NCI-H82 treated with DMSO at 0.1 percent for 48 hours (cell line): ENCODE measurements around the gene ATF6.

Experiments
- DNase-seq: peaks from one replicate; lab custom pipeline; 2025; ENCODE audit not compliant: unreplicated experiment; lab: John Stamatoyannopoulos, UW

The ATF6 gene

DNA sequence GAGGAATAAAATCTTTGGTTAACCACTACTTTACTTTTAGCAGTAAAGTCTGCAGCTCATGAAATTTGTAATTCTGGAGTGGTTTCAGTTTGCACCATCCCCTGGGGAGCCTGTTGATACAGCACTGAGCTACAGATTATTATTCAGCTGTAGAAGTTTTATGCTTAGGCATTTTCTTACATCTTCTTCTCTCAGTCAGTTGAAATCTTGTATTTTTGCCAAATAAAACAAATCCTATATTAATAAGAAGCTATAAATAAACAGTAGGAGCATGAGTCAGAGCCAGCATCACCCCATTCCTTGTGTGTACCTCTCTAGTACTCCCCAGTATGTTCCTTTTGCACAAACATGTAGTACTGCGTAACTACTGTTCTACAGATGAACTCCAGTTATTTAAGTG, 118.9 kb downstream of the ATF6 start:
- DNase-seq: no peak

DNA sequence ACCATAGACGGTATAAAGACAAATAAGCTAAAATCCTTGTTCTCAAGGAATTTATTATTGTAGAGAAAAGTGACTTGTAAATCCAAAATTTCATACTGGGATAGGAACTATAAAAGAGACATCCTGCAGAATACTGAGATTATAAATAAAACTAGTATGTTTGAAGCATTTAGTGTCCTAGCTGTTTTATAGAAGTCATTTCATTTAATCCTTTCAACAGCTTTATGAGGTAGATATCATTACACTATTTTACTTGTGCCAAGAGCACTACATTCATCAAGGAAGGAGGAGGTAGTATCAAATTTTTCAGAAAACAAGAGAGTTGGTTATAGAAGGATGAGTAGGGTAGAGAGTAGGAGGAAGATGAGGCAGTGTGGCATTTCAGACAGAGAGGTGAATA, 119.6 kb downstream of the ATF6 start:
- DNase-seq: no peak

DNA sequence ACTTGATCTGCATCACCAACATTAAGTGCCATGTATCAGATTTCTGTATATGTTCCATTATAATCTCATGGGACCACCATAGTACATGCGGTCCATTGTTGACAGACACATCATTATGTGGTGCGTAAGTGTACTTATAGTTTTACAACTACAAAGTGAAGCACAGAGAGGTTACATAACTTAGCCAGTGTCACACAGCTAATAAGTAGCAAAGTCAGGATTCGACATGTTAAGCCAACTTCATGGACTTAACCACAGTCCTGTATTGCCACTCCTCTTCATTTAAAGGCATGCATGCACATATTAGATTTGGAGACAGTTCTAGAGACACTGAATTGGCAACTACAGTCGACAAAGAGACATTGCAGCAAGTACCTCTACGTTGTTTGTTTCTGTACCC, 120.5 kb downstream of the ATF6 start:
- no peak for DNase-seq

DNA sequence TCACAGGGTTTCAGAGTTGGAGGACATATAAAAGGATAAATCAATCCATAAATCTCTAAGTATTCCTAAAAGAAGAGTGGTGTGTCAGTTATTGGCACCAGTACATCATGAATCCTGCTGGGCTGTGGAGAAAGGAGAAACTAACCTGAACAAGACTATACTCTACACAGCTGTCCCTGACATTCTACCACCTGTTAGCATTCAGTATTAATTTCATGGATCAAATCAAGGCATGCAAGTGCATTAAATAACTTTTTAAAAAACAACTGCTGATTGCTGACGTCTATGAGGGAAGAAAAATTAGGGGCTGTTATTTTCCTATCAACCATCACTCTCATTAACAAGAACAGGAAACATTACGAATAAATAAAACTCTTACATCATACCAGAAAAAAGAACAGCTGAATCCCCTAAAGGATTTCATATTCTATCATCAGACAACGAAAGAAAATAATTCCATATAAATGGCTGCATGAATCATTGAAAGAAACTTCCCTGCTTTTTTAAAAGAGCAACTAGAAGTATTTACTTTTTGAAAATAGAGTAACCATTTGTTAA, 121.7 kb downstream of the ATF6 start:
- no peak for DNase-seq

DNA sequence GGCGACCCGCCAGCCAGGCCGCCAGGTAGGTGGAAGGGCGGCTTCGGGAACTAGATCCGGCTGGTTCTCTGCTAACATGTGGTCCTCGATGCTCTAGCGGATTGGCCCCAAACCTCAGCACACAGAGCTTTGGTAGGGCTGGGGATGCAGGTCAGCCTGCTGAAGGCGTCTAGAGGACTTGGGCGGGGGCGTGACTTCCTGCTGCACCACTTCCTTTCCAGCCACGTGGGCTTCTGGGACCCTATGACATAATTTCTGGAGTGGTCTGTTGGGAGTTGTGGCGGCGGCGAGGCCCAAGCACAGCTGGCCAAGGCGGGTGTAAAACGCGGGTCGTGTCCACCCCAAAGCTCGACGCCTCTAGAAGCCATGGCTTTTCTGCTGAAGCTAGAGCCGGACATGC, 124.5 kb downstream of the ATF6 start:
- no peak for DNase-seq

DNA sequence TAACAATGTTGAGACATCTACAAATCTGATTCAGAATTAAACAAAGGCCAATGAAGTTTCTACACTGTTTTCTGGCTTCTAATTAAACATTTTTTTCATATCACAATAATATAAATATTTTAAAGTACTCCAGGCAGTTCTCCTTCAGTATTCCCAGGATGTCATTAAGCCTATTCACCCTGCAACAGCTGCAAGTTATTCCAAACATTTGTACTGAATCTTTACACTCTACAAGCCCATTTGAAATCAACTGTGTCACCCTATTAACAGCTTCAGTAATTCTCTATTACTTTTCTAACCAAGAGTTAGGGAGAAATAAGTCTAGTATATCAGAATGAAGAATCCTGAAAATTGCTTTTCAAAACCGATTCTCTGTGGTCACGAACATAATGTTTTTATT, 133.0 kb downstream of the ATF6 start:
- no peak for DNase-seq

DNA sequence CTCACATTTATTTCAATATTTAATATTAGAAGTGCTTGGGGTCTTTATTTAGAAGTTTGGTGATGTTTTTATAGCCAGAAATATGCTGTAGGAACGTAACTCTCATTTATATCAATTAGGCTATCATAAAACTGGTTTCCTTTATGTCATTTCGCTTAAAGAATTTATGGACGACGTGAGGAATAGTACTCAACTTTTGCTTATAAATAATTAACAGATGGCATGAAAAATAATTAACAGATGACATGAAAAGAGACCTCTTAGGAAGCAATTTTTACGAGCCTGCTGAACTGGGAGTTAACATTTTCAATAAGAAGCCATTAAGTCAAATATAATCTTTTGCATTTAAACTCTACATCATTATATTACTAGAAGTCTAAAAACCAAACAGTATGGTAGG, 134.0 kb downstream of the ATF6 start:
- DNase-seq: no peak

DNA sequence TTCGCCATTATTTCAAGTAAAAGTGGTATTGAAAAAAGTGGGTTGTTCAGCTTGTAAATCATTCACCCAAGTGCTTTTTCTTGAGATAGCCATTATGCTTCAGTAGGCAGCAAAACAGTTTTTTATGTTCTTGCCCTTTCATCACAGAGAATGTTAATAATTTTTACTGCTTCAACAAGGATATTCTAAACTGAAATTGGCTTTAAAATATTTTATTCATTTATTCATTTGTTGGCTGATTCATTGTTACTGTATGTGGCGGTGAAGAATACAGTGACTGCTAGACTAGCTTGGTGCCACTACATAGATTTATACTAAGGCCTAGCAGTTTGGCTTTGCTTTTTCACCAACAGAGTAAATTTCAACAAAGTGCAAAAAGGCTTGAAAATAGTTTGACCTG, 136.1 kb downstream of the ATF6 start:
- DNase-seq: no peak

DNA sequence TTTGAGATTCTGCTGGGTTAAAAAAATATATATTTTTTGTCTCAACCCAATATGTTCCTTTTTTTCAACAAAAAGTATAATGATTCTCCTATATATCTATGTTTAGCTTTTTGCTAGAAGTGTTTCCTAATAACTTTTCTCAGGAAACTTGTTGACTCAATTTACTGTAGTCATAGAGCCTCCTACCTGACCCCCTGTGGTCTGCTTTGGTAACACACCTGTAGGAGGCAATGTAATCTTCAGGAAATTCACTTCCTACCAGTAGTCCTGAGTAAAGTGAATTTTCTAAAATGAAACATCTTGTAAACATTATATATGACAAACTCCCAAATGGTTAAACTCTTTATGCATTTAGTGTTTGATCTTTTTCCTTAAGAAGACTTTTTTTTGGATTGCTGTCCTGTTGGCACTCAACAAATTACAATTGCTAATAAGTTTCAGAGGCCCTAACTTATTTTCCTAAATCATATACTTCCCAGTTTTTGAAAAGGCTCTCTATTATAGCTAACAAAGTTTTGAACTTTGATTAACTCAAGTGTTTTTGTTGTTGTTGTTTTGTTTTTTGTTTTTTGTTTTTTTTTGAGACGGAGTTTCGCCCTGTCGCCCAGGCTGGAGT, 139.3 kb downstream of the ATF6 start:
- peak; percentile 7 for DNase-seq

DNA sequence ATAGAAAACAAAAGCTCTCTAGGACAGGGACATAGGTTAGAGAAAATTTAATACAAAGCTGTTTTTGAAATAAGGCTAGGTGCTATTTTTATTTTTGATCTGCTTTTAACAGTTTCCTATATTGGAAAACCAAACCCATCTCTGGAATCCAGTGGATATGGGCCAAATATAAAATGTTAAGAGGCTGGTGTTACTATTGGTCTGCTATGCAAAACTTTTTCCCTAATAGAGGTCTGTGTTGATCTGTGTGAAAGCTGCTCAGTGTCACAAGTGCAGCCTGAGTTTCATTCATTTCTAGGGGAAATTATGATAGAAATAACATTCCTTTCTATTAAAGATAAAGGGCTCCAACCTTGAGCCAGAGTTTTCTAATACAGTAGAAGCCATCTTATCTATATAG, 141.1 kb downstream of the ATF6 start:
- no peak for DNase-seq

DNA sequence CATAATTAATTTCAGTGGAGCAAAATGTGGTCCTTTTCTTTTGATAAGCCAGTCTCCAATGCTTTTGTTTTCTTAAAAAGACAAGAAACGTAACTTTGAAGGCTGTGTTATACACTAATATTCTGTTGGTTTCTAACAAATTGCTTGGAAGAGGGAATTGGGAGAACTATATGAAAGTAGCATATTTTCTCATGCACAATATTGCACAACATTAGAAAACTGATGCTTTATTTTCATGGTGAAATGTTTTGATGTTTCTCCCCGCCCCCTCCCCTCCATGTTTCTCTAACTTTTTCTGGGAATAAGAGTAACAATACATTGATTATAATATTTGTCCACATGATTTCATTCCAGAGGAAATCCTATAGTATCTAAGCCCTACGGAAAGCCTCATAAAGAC, 142.1 kb downstream of the ATF6 start:
- no peak for DNase-seq

DNA sequence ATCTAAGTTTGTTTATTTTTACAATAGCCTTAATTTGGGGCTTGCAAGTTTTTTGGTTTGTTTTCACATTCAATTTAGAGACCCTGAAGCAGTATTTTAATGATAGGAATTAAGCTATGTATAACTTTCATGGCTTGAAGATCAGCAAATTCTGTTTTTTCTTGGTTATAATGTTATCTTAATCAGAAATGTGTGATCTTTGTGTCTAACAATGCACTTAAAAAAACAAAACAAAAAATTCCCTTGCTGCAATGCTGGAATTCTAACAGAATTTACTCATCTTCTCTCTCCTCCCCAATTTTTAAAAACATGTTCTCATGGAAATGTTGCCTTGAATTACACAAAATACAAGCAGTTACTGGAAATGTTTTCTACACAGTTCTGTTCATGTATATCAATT, 144.5 kb downstream of the ATF6 start:
- DNase-seq: no peak

DNA sequence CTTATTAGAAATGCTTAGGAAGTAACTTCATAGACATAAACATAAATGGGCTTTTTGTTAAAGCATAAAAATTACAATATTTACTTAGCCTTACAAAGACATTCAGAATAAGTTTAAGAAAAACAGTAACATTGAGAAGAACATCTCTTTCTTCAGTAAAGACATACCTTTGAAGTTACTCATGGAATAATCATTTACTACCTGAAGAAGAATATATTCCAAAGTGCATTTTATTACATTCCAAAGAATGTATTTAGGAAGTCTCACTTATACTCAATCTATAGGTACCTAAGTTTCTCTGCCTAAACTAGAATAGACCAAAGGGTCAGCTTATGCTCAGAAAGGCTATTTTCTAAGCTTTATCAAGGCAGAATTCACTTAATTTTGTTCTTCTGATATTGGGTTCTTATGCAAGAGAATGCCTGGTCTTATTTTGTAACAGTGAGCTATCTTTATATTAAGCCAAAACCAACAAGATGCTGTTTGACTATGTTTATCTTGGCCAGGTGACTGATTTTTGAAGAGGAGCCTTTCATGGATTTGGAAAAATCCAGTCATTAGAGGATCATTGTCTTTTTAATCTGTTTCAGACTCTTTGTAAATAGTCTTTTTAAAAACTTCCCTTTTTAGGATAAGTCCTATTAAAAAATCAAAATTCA, 147.5 kb downstream of the ATF6 start:
- DNase-seq: no peak

DNA sequence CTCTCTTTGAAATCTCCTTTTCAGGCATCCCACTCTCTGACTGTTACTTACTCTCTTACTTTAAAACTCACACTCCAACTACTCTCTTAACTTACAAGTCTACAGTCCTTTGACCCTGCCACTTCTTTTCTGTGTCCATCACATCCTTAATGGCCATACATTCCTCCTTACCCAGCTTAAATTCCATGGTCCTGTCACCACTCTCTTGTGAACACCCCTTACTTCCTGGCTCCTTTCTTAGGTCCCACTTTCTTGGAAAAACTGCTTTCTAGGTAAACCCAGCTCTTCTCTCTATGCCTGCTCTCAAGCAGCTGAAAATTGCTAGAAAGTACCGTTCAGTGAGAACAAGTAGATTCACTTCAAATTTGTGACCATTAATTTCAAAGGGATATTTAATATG, 148.5 kb downstream of the ATF6 start:
- no peak for DNase-seq

DNA sequence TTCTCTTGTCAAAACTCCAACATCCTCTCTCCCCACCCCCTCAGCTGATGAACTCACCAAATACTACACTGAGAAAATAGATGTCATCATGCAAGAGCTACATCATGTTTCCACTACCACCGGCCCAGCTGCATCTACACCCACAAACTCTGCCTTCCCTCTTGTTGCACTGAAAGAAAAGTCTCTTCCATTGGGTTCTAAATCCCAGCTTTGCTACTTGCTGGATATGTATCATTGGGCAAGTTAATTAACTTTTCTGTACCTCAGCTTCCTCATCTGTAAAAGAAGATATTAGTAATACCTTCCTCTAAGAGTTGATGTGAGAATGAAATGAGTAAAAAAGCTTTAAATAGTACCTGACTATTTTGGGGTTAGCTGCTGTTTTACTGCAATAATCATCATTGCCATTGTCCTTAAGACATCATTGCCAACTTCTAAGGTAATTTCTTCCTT, 149.0 kb downstream of the ATF6 start:
- DNase-seq: no peak

DNA sequence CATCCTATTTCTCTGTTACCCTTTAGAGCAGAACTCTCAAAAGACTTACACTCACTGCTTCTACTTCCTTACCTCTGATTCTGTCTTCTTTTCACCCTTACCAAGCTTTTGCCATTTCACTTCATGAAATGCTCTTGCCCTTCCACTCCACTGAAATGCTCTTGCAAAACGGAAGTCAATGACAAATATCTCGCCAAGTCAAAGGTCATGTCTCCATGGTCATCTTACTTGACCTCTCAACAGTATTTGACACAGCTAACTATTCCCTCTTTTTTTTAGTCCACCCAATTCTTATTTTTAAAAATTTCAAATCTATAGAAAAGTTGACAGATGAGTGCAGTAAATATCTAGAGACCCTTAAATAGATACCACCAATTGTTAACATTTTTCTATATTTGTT, 149.9 kb downstream of the ATF6 start:
- no peak for DNase-seq

DNA sequence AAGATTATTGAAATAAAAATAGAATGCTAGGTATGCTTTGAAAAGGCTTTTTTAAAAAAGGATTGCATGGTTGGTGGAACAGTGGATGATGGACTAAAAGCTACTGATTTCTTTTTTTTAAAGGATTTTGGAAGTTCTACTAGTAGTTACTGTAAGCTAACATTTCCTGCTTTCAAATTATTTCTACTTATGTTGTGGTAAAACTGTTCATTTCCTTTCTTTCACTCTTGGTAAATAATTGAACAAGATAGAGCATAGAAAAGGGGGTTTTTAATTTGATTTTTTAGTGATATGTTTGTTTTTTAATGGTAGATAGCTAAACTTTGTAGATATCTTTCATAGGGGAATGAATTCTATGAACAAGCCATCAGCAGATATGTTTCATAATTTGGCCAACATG, 153.1 kb downstream of the ATF6 start:
- DNase-seq: no peak

DNA sequence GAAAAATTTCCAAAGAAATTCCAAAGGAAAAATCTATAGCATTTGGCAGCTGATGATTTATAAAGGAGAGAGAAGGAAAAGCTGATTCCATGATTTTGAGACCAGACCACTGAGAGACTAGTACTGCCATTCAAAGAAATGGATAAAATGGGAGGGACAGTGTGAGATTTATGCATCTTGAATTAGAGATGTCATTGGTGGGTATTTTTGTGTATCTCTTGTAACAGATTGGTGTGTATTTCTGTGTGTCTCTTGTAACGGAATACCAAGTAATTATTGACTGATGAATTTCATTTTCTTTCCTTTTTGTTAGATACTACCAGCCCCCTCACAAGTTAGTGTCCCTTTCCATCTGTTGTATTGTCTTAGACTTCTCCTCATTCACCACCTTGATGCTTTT, 155.4 kb downstream of the ATF6 start:
- no peak for DNase-seq

DNA sequence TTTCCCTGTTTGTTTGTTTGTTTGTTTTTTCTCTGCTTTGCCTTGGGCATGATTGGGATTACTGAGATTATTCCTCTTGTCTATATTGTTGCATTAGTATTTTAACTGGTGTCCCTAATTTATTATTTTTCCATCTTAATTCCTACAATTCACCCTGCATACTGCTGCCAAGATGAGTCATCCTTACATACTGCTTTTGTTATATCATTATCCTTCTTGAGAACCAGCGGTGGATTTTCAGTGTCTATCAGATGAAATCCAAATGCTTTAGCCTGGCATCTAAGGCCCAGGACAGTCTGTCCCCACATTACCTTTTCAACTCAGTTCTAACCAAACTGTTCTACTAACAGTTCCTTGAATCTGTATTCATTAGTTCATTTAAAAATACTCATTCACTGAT, 155.9 kb downstream of the ATF6 start:
- DNase-seq: no peak

DNA sequence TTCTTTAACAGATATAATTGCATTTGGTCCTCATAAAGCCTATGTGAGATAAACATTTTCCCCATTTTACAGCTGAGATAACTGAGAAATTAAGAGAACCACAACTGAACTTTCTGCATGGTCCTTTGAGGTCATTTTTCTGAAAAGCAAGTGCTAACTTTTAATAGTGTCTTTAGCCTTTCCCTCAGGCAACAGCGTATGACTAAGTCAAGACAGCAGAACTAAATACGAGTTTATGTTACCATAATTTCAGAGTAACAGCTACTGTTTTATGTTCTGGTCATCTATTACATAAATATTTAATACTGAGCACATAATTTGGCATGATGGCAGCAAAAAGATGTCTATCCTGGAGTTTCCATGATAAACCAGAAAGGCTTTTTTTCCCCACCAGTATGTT, 161.9 kb downstream of the ATF6 start:
- no peak for DNase-seq

DNA sequence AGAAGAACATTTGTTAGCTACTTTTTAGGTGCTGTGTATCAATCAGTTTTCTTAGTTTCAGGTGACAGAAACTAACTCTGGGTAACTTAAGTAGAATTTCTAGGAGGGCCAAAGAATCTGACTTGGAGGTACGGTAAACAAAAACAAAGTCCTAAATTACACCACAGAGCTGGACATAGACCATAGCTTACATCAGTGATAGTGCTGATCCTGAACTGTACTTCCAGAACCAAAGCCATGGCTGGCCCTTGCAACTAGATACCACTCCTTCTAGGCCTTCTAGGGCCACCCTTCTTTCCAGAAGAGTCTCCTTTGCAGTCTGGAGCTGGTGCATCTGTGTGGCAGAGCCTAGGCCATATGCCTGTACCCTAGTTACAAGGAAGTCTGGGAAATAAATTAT, 163.0 kb downstream of the ATF6 start:
- DNase-seq: no peak

DNA sequence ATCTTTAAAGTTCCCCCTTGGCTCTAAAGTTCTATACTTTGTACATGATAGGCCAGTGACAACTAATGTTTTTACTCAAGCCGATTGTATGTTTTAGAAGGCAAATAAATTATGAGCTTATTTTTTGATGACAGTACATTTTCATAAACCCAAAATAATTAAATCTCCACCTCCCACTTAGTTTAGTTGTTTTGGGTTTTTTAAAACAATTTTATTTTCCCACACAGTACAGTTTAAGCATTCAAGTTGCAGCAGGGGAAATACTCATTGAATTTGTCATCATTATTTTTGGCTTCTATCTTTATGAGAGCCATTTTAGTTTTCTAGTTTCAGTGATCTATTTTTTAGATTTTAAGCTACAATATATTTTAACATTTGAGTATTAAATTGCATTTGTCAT, 163.9 kb downstream of the ATF6 start:
- no peak for DNase-seq

DNA sequence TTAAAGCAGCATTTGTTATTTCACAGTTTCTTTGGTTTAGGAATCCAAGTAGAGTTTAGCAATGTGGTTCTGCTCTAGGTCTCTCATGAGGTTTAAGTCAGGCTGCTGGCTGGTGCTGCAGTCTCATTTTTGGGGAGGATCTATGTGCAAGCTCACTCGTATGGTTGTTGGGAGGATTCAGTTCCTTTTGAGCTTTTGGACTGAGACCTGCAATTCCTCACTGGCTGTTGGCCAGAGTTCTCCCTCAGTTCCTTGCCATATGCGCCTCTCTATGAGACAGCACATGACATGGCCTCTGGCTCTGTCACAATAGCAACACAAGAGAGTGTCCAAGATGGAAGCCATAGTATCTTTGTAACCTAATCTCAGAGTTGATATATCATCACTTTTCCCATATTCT, 166.5 kb downstream of the ATF6 start:
- no peak for DNase-seq
